ENCODE results near the gene C19orf81. TPM values are rescaled to one million over a fixed set of nuclear protein-coding genes. Genes with fewer than 3 reads are reported as not detected.

C19orf81 gene
- total and polyA plus RNA-seq, 2 of the 4 experiments (the other 2 are of a cell fraction) = 0.31 TPM; not detected in 1

GRCh38 chr19:50648659-50649058 lies 586 bp upstream of the C19orf81 start:
- Histone ChIP-seq H3K27ac (ENCODE audit: insufficient read depth, low read length) (no peak overlapping the region), H3K36me3 (ENCODE audit: control insufficient read depth, insufficient read depth, low read length) (no peaks in the 10 kb centered on the region), H3K4me2 (ENCODE audit: low read depth, low read length) (no peak overlapping the region), H3K18ac (ENCODE audit: low read depth, low read length) (no peak overlapping the region), H3K79me1 (ENCODE audit: low read depth in 1 of 2, low read length in 2 of 2) (no peaks in the 10 kb centered on the region), H3K27me3 (ENCODE audit: control insufficient read depth, insufficient read depth, low read length) (peaks cover 4% of the 10 kb centered on the region; the same call in 1 of the 2 replicates), H4K8ac (ENCODE audit: low read depth in 2 of 2, low read length in 2 of 2) (no peak overlapping the region), H3K23ac (ENCODE audit: low read depth, low read length) (no peak overlapping the region), H3K4ac (ENCODE audit: low read depth, low read length) (no peak overlapping the region), H2BK120ac (ENCODE audit: low read depth, low read length) (no peak overlapping the region), H3K4me1 (ENCODE audit: control insufficient read depth, insufficient read depth, low read length) (no peaks in the 10 kb centered on the region), H3K9me1 (ENCODE audit: insufficient read depth, low read length) (no peaks in the 10 kb centered on the region), H4K20me1 (ENCODE audit: insufficient read depth, low read length) (no peaks in the 10 kb centered on the region), H4K91ac (ENCODE audit: insufficient read depth, low read depth, low read length) (no peak overlapping the region), H2BK5ac (ENCODE audit: low read depth, low read length, poor library complexity, severe bottlenecking) (no peak overlapping the region), H2BK20ac (ENCODE audit: low read depth, low read length) (no peak overlapping the region), H2AFZ (replicated peaks; ENCODE audit: low read length, poor library complexity) (no peak overlapping the region), H2AK9ac (replicated peaks; ENCODE audit: low read depth, low read length, poor library complexity) (no peak overlapping the region), H3K14ac (replicated peaks; ENCODE audit: low read depth, low read length) (no peak overlapping the region), H3K56ac (ENCODE audit: extremely low read depth, insufficient read depth, low read length) (no peak overlapping the region), H2BK15ac (ENCODE audit: low read depth, low read length) (no peak overlapping the region), H3K9me3 (ENCODE audit: control insufficient read depth, insufficient read depth, low read length) (no peaks in the 10 kb centered on the region), H3K4me3 (ENCODE audit: insufficient read depth, low read depth, low read length) (no peak overlapping the region), H3K9ac (ENCODE audit: low read depth, low read length) (no peak overlapping the region), H4K5ac (ENCODE audit: low read depth, low read length) (no peak overlapping the region), H2AK5ac (ENCODE audit: low read depth, low read length) (no peak overlapping the region)
- DNase-seq (no peak), ATAC-seq (ENCODE audit: low read depth) (no peak)
- POLR2A ChIA-PET (ENCODE audit: unreplicated experiment) = no interaction called here
- WGBS, 2 experiments (ENCODE audit: extremely low coverage in 2 of 2, insufficient read length in 1 of 2) = 48% methylated on average over 3 of the region's 5 CpGs; no CpG with 5 or more reads in 1 of the 2 experiments
- CTCF ChIA-PET = no interaction called here
- intact Hi-C loops (cut with micrococcal nuclease) = no loop called here
- in situ Hi-C loops (cut with MboI; ENCODE audit: low sequenced_read_pairs) = no loop called here
- dilution Hi-C loops (cut with HindIII; ENCODE audit: low sequenced_read_pairs, unreplicated experiment) = no loop called here
- TF ChIP-seq RAD21 (IDR thresholded peaks at IDR 0.05; ENCODE audit: low read length) = no peak
- TF ChIP-seq RCOR1 (IDR thresholded peaks at IDR 0.05; ENCODE audit: insufficient replicate concordance, low read length) = no peak
- TF ChIP-seq FOS (IDR thresholded peaks at IDR 0.05; ENCODE audit: low read depth, low read length) = no peak
- no TSS peak for BruUV-seq (replicated peaks)
